Pancreas (tissue), 10 donors: Measurements from ENCODE around the gene VWF. TPM values are rescaled to one million over a fixed set of nuclear protein-coding genes. Genes with fewer than 3 reads are reported as not detected.
"Not testable (repeated sequence)": the region's sequence is repeated elsewhere in the genome, so short reads cannot be mapped to it uniquely, and the experiment has no call there.

Source experiments
- ATAC-seq, 4 donors: fragments of 200-7000 bp; cut with Tn5 transposase; one replicate each; pipeline versions ENCODE4 v1.8.0 to v1.9.1; 2020; ENCODE audit warnings: mild to moderate bottlenecking in 4 of 4, moderate library complexity in 4 of 4
- DNase-seq, 6 donors: peaks; one replicate each; pipeline ENCODE4 v3.0.0-alpha.2; 2020
- FAIRE-seq: peaks from 2 replicates; lab custom pipeline; 2012; peaks lifted over from hg19 to GRCh38; lab: Jason Lieb, UNC
- H3K27ac ChIP-seq, 4 donors: fragments of 200-600 bp; sonication (generic); 1 replicate in 3 of 4; 2 replicates in 1 of 4; pipeline versions ENCODE4 v1.5.0 to v1.8.0; 2020
- H3K27me3 ChIP-seq, 4 donors: fragments of 200-600 bp; one replicate each; pipeline ENCODE4 v1.8.0; 2021
- H3K36me3 ChIP-seq, 3 donors: fragments of 200-600 bp; sonication (generic) in 1 of 3; one replicate each; pipeline versions ENCODE4 v1.5.0 to v1.8.0; 2020 to 2021
- H3K4me1 ChIP-seq, 3 donors: fragments of 200-600 bp; one replicate each; pipeline ENCODE4 v1.8.0; 2021
- H3K4me3 ChIP-seq, 4 donors: fragments of 200-600 bp; sonication (generic) in 2 of 4; one replicate each; pipeline versions ENCODE4 v1.5.0 to v1.8.0; 2020 to 2021
- H3K9me3 ChIP-seq, 4 donors: fragments of 200-600 bp; one replicate each; pipeline ENCODE4 v1.8.0; 2021
- CTCF ChIP-seq, 4 donors: fragments of 200-600 bp; sonication (generic) in 3 of 4; IDR thresholded peaks; one replicate each; pipeline versions ENCODE4 v1.5.0 to v1.8.0; 2021; ENCODE audit warnings: antibody characterized with exemption in 4 of 4
- WGBS, 2 donors: extraction: QIAGEN DNeasy Blood & Tissue Kit; methylation state at CpG; one replicate each; pipeline ENCODE4 v1.1.7; 2013; 5-methylcytosine and 5-hydroxymethylcytosine counted together
- intact Hi-C, 3 donors: fragments of 100-400 bp; cut with DNase I; formaldehyde crosslinking; loops; one replicate each; pipeline versions ENCODE4 v1.11.1 to v1.14.2; 2022
- polyA plus RNA-seq, 2 donors: library from polyadenylated mRNA; stranded (reverse); fragments of 200-250 nt; gene quantifications; one replicate each; pipeline ENCODE4 v1.2.3, GENCODE V29; 2013
- total RNA-seq, 6 donors: library from RNA; stranded (reverse); fragmentation: NEBNext Ultra II Directional in 4 of 6; extraction: Animal tissue kit (Norgen Biotek cat#: 25700) in 4 of 6; gene quantifications; one replicate each; pipeline versions ENCODE4 v1.2.1 to v1.2.4, GENCODE V29; 2021 to 2023
- donor health status: healthy with polysubstance abuse.
- donor health status: DM: no; HTN: no; CAD: no; lungs with moderate emphysema.
- donor health status: DM: no; HTN: no; CAD: no.
- donor health status: control.
- donor health status: control.
- donor health status: Bipolar disorder and iron deficiency.
- donor health status: DM: yes; HTN: yes; CAD: no.
- donor health status: DM: no; HTN: no; CAD: no.
- donor health status: DM: no; HTN: no; CAD: no.
- donor health status: DM: yes; HTN: yes; CAD: no.

VWF gene
- total and polyA plus RNA-seq, 8 donors: 15.9 to 53.1 (median 29.1) TPM

- FAIRE-seq (no peak), DNase-seq (no peak), ATAC-seq (no peak)
- WGBS, 2 donors: 76 to 86% methylated on average over 7 of the region's 7 CpGs
- no peaks in the 10 kb centered on the region for H3K4me1 ChIP-seq
- intact Hi-C loops: no loop called here
- H3K36me3 ChIP-seq: no peaks in the 10 kb centered on the region
- TF ChIP-seq CTCF (IDR thresholded peaks at IDR 0.05): no peak
- no peaks in the 10 kb centered on the region for H3K9me3 ChIP-seq
- no peak overlapping the region for H3K27ac ChIP-seq
- H3K4me3 ChIP-seq: no peak overlapping the region
- H3K27me3 ChIP-seq: no peaks in the 10 kb centered on the region
Observed at GRCh38 chr12:6146509-6146908, 22.0 kb upstream of the VWF start.

- ATAC-seq (peak in 1 of 4 donors; percentile 34), FAIRE-seq (no peak)
- H3K27ac ChIP-seq: peak overlapping the region in 1 of 4 donors; percentile 30
Observed at GRCh38 chr12:6145564-6145963, 21.1 kb upstream of the VWF start.

GRCh38 chr12:6143303-6143675 lies 18.8 kb upstream of the VWF start:
- Histone ChIP-seq H3K4me3 (no peak overlapping the region), H3K9me3 (no peaks in the 10 kb centered on the region), H3K27me3 (no peaks in the 10 kb centered on the region), H3K27ac (no peak overlapping the region), H3K36me3 (no peaks in the 10 kb centered on the region), H3K4me1 (no peaks in the 10 kb centered on the region)
- DNase-seq: no peak
- intact Hi-C loops: no loop called here
- FAIRE-seq: no peak
- 74 to 77% methylated on average over 4 of the region's 4 CpGs for WGBS, 2 donors
- ATAC-seq: no peak
- no peak for TF ChIP-seq CTCF (IDR thresholded peaks at IDR 0.05)

More at GRCh38 chr12:6145564-6145963, 21.1 kb upstream of the VWF start:
- intact Hi-C loops: no loop called here
- DNase-seq: no peak
- H3K27me3 ChIP-seq: no peaks in the 10 kb centered on the region
- no peaks in the 10 kb centered on the region for H3K36me3 ChIP-seq
- H3K4me3 ChIP-seq: no peak overlapping the region
- no peaks in the 10 kb centered on the region for H3K4me1 ChIP-seq
- TF ChIP-seq CTCF (IDR thresholded peaks at IDR 0.05): no peak
- 74 to 91% methylated on average over 8 of the region's 8 CpGs for WGBS, 2 donors
- H3K9me3 ChIP-seq: no peaks in the 10 kb centered on the region

- DNase-seq, intact Hi-C loops, H3K4me3 ChIP-seq, FAIRE-seq, H3K4me1 ChIP-seq, H3K36me3 ChIP-seq, H3K27ac ChIP-seq, H3K9me3 ChIP-seq, H3K27me3 ChIP-seq, ATAC-seq: not testable (repeated sequence)
- 77 to 79% methylated on average over 30 to 35 of the region's 35 CpGs for WGBS, 2 donors
Observed at GRCh38 chr12:6142368-6143302, 18.2 kb upstream of the VWF start.

- H3K4me1 ChIP-seq, intact Hi-C loops, H3K4me3 ChIP-seq, DNase-seq, H3K9me3 ChIP-seq, FAIRE-seq, H3K36me3 ChIP-seq, H3K27me3 ChIP-seq, ATAC-seq: not testable (repeated sequence)
- WGBS, 2 donors: 72 to 77% methylated on average over 16 of the region's 16 CpGs
- H3K27ac ChIP-seq: peak overlapping the region in 2 of 4 donors; percentile 17 to 36
Observed at GRCh38 chr12:6141731-6142367, 17.4 kb upstream of the VWF start.
